Adrenal gland (tissue), 5 donors: ENCODE results near the gene MAN1C1.

Experiments
- CTCF ChIP-seq, 6 experiments: fragments of 450-650 bp in 4 of 6; fragments of 200-600 bp in 2 of 6; sonication (generic) in 1 of 6; IDR thresholded peaks; 1 replicate in 5 of 6; 2 replicates in 1 of 6; pipeline versions ENCODE4 v1.5.1 to v1.8.0; 2016 to 2021; ENCODE audit warnings: antibody characterized with exemption in 6 of 6, mild to moderate bottlenecking in 2 of 6, moderate library complexity in 1 of 6
- POLR2A ChIP-seq, 2 donors: fragments of 450-650 bp; IDR thresholded peaks; one replicate each; pipeline ENCODE4 v1.6.1; 2017; ENCODE audit warnings: antibody characterized with exemption in 2 of 2, mild to moderate bottlenecking in 2 of 2, moderate library complexity in 1 of 2
- donor health status: DM: no; HTN: no; CAD: no.

- TF ChIP-seq CTCF (IDR thresholded peaks at IDR 0.05), result no peak
- no peak for TF ChIP-seq POLR2A (IDR thresholded peaks at IDR 0.05)
These were observed 122.8 kb downstream of the MAN1C1 start for GRCh38 chr1:25739341-25739740.
